CD4-positive, alpha-beta T cell treated with Interleukin-6 at 100 ng/mL for 8 hours (primary cell): ENCODE measurements around the gene VAX1.
"Not testable (repeated sequence)": the region's sequence is repeated elsewhere in the genome, so short reads cannot be mapped to it uniquely, and the experiment has no call there.

ENCODE experiments used
- DNase-seq: peaks from one replicate; pipeline ENCODE4 v3.0.0-alpha.2; 2020; ENCODE audit warnings: mixed read lengths, low spot score

VAX1 gene, protein sequence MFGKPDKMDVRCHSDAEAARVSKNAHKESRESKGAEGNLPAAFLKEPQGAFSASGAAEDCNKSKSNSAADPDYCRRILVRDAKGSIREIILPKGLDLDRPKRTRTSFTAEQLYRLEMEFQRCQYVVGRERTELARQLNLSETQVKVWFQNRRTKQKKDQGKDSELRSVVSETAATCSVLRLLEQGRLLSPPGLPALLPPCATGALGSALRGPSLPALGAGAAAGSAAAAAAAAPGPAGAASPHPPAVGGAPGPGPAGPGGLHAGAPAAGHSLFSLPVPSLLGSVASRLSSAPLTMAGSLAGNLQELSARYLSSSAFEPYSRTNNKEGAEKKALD

DNA sequence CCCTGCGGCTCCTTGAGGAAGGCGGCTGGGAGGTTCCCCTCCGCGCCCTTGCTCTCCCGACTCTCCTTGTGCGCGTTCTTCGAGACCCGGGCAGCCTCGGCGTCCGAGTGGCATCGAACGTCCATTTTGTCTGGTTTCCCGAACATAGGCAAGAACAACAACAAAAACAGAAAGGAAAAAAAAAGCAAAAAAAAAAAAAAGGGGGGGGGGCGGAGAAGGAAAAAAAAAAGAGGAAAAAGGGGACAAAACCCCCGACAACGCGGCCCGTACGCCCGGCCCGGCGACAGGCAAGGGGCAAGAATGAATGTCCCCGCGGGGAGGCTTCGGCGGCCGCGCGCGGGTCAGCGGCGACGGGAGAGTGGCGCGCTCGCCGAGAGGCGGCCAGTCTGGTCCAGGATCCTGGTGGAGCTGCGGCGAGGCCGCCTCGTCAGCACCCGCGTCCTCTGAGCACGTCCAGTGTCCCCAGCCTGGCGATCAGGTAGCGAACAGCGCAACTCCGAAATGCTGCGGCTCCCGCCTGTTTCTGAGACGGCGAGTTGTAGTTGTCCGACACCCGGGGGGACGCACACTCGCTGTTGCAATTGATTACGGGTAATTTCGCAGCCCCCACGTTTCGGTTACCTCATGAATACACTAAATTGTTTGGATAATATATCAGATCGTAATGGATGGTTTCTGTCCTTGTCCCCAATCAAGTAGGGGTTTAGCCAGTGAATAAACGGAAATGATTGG lies at the start of gene VAX1:
Gene VAX1 (minus strand): TSS at position 360 of the 732 bp plus-strand sequence. CDS start 214 bp downstream, at position 146.
- DNase-seq, result no peak

DNA sequence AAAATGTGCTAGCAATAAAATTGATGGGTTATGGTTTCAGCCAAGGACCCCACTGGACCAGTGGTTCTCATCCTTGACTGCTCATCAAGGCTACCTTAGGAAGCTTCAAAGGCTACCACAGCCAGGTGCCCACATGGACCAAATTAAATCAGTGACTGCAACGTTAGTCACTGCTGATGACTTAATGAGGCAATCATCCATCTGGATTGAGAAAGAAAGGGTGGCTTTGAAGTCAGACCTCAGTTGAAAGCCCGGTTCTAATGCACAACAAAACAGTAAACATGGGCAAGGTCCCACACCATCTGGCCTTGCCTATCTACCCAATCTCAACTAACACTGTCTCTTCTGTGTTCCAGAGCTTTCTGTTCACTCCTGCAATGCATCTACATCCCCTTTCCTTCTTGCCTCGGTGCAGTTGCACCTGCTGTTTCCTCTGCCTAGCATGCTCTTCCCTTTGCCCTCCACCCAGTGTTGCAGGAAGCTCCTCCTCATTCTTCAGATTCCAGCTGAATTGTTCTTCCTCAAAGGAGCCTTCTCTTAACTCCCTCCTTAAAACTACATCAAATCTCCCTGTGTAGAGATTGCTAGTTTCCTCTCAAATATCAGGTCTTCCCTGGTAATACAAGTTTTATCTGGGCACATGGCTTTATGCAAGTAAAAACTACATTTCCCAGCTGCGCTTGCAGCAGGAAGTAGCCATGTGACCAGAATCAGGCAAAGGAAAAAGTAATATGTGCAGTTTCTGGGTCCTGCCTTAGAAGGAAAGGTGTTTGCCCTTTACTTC lies 49.0 kb upstream of the VAX1 start:
- no peak for DNase-seq

DNA sequence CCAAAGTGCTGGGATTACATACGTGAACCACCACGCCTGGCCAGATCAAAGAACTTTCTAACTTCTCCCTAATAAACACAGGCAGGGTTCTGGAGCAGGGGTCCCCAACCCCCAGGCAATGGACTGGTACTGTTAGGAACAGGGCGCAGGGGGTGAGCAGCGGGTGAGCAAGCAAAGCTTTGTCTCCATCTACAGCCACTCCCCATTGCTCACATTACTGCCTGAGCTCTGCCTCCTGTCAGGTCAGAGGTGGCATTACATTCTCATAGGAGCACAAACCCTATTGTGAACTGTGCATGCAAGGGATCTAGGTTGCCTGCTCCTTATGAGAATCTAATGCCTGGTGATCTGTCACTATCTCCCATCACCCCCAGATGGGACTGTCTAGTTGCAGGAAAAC lies 47.7 kb upstream of the VAX1 start:
- not testable (repeated sequence) for DNase-seq

DNA sequence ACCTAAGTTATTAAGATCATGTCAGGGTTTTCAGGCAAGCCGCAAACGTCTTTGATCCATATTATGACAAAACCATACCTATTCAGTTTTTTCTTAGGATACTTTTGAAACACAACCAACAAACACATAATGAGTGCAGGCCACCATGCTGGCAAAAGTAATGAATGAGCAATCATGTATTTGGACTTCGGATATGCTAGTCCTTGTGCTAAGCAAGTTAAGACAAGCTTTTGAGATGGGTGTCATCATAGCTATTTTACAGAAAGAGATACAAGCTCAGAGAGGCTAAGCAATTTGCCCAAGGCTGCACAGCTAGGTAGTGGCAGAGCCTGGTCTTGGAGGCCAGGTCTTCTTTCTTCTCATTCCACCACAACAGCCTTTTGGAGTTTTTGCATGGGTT lies 46.8 kb upstream of the VAX1 start:
- no peak for DNase-seq

DNA sequence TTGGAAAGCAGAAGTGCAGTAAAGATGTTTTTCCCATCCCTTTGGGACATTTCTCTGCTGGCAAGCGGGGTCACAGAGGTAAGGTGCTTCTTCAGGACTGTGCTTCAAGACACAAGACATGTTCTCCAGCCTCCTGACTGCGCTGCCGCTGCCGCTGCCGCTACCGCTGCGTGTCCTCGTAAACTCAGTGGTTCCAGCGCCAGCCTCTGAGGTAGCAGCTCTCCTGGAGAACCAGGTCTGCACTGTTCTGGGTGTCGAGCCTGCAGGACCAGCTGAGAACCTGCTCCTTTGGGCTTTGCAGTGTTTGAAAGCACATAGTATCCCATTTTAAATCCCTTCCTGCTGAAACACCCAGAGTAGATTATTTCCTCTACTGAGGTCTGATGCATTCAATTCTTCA lies 46.2 kb upstream of the VAX1 start:
- DNase-seq, result no peak

DNA sequence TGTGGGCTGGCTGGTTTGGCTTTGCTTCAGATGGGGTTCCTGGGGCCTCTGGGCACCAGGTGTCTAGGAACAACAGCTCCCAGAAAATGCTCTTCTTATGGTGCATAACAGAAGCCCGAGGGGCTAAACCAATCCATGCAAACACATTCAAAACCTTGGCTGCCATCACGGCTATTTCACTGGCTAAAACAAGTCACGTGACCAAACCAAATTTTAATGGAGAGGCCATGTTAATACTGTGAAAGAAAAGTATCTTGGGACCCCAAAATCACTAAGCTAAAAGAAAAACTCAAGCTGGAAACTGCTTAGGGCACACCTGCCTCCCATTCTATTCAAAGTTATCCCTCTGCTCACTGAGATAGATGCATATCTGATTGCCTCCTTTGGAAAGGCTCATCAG lies 40.1 kb upstream of the VAX1 start:
- no peak for DNase-seq

DNA sequence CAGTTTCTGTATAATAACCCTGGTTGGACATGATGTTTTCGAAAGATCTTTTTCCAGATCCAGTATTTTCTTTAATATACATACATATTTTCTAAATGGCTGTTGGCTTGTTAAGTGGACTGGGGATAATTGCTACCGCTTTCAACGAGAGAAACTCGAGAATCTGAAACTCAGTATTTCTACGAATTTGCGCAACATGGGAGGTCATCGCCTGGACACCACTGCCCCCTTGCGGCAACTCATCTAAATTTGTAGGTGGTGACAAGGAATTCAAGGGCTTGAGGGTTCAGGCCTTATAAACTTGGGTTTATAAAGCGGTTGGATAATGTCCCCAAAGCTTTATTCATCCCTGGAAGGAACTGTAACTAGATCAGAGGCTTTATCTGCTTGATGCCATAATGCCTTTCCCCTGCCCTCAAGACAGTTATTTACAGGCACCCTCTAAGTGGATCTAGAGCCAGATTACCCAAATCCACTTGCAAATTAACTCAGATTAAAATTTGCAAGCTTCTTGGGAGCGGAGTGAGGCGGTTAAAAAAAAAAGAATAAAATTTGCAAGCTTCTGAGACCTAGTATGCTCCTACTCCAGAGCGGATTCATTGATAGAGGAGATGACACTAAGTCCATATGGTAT lies 37.9 kb upstream of the VAX1 start:
- DNase-seq, result peak; percentile 65

DNA sequence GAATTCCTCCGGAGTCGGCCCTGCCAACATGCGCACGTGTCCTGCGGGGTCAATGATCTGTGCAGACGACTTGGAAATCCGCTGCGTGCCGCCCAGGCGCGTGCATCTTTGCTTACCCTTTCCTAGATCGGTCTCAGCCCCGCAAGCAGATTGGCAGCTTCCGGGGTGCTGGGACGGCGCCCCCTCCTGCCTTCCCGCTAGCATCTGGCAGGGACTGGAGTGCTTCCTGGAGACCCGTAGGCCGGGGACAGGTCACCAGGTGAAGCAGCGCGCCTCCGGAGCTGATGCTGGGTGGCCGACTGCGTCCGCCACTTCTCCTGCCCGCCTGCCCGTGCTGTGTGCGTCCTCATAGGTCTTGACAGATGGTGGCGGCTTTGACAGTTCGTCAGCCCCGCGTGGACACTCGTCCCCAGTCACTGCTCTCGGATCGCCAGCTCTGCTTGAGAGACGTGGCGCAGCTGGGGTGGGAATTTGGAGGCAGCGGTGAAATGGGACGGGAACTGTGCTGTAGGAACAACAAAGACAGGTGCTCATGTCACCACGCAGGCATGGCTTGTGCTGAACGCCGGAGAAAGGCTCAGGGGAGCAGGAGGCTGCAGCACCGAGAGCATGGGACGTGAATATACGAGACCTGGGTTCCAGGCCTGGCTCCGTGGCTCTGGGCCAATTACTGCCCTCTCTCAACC lies 37.3 kb upstream of the VAX1 start:
- no peak for DNase-seq

DNA sequence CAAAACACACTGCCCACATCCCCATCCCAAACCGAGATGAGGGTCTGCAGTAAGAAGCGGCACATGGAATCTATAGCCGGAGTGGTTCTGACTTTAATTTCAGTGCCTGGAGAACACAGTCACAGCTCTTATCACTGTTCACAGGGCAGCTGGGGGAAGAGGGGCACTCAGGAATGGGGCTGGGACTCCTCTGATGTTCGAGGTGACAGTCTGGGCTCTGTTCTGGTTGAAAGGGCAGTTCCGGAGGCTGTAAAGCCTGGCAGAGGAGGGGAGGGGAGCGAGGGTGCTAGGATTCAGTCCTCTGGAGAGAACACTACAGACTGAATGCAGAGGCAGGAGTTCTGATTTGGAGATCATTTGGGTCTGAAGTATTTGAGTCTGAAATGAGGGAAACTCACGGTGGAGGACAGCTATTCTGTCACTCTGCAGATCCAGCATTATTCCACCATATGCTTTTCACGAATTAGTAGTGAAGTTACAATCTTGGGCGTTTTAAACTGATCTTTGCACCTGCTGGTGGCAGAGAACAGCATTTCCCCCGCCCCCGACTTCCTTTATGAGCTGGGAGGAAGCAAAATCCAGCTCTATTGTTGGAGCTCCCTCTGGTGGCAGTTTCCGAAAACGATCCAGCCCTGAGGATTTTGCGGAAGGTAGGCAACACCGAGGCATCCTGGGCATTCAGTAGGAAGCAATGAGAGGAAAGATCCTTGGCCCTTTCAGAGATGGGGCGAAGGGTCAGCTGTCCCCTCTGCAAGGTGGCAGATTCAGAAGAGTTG lies 36.6 kb upstream of the VAX1 start:
- DNase-seq, result peak; percentile 78

DNA sequence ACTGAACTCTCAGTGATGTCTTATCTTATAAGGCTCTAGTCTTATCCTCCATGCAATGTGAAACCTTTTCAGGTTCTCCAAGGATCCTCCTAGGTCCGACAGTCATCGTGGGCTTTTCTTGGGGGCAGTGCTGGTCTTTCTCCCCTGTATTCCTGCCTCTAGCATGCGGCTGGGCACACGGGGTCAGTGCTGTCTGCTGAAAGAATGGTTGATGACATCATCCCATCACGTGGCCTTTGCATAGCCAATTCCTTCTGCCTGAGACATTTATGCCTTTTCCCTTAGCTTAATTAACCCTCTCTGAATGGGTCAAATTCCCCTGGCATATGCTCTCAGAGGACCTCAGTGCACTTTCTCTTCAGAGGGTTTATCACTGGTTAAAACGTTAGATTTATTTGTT lies 32.2 kb upstream of the VAX1 start:
- no peak for DNase-seq

DNA sequence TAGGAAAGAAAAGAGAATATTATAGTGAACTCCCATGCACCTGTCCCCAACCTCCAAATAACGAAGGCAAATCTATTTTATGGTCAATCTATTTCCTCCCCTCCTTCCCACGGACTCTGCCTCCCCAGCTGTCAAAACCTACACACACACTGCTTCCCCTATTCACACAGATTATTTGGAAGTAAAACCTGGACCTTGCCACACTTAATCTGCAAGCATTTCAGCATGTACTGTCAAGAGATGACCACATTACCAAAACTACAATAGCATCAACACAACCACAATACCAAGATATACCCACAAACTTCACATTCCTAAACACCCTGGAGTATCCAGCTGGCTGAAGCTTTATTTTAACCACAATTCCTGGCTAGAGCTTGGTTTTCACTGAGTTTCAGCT lies 31.4 kb upstream of the VAX1 start:
- no peak for DNase-seq

DNA sequence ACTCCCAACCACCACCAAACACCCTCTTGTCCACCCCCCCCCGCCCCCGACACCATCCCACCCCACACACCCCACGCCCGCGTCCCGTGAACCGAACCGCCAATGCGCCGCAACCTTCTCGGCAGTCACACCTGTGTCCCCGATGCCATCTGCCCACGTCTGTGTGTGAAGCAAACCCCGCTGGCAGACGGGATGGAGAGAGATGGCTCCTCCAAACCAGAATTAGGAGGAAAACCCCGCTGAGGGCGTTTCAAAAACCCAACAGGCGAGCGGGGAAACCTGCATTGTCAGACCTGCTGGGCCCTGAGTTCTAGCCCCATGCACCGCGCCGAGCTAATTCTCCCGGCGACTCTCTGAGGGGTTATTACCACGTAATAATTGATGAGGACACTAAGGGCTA lies 30.7 kb upstream of the VAX1 start:
- DNase-seq, result no peak

DNA sequence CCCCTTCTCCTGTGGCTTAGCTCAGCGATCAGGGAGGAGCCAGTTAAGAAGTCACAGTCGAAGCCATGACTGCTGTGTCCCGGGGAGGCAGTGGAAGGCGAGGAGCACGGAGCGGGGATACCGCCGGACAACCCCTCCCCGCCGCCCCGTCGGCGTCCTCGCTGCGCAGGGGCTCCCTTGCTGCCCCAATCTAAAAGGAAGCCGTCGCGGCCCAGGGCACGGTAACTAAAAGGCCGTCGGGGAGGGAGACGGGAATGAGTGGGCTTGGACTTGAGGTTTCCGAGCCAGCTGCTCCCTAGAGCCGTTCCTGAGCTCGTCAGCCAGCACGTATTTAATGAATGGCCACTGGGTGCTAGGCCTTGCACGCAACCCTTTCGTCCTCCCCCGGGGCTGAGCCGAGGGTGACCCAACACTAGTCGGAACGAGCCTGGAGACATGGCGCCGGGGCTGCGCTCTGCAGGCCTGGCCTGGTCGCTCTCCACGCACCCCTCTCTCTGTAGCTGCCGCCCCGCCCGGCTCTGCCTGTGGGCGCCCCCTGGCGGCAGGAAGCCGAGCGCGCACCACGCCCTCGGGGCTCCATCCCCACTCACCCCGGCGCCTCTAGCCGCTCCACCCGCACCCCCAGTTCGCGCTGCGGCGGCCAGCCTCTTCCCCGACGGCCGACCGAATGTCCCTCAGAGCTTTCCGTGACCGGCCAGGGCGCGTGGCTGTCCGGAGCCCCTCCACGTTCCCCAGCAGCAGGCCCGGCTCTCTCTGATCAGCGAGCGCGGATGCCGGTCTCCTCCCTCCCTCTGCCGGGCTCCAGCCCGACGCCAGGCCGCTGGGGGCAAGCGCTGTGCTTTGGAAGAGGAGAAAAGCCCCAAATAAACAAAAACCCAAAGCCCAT lies 30.0 kb upstream of the VAX1 start:
- DNase-seq, result peak; percentile 63

DNA sequence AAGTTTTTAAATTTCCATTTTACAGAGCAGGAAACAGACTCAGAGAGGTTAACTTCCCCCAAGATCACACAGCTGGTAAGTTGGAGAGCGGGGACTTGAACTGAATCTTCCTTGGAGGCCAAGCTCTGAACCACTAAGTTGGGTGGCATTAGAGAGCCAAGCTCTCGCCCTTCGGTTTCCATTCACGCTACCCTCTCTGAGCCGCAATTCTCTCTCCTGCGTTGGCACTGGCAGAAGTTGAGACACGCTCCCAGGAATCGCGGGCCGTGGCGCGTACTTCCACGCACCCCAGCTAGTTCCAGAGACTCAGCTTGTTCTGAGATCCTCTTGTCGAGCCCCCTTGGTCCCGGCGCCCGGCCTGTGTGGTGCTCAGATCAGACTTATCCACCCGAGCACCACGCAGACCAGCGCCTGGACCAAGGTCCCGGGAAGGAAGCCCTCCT lies 29.3 kb upstream of the VAX1 start:
- DNase-seq, result no peak

DNA sequence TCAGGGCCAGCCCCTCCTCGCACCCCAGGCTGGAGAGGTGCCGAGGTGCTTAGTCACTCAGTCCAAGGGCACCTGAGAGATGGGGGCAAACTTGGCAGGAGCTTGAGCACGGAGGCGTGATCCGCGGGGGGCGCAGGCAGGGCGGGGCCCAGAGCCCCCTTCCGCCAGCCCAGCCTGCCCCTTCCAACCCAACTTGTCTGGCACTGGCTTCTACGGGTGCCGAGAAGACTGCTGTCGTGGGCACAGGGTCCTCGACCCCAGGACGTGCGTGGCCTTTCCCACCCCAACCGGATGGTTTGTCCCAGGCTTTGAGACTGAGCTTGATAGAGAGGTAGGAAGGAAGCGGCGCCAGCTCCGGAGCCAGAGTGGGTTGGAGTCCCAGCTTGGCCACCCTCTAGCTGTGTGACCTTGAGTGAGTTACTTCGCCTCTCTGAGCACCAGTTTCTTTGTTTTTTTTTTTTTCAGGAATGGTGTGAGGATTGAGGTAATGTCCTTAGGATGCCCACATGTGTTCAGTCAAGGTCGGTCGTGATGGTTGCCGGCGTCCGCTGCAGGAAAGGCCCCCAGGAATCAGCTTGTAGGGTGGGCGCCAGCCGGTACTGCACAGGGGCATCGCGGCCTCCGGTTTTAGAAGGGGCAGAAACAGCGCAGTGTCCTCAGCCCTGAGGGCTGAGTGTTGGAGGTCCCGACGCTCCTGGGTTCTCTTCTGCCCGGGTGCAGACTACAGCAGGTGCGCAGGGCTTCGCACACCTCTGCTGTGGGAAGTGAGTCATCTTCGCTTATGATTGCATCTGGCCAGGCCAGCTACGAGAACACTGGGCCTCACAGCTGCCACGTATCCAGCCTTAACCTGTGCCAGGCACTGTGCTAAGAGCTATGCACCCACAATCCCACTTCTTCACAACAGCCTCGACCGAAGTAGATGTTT lies 28.6 kb upstream of the VAX1 start:
- no peak for DNase-seq

DNA sequence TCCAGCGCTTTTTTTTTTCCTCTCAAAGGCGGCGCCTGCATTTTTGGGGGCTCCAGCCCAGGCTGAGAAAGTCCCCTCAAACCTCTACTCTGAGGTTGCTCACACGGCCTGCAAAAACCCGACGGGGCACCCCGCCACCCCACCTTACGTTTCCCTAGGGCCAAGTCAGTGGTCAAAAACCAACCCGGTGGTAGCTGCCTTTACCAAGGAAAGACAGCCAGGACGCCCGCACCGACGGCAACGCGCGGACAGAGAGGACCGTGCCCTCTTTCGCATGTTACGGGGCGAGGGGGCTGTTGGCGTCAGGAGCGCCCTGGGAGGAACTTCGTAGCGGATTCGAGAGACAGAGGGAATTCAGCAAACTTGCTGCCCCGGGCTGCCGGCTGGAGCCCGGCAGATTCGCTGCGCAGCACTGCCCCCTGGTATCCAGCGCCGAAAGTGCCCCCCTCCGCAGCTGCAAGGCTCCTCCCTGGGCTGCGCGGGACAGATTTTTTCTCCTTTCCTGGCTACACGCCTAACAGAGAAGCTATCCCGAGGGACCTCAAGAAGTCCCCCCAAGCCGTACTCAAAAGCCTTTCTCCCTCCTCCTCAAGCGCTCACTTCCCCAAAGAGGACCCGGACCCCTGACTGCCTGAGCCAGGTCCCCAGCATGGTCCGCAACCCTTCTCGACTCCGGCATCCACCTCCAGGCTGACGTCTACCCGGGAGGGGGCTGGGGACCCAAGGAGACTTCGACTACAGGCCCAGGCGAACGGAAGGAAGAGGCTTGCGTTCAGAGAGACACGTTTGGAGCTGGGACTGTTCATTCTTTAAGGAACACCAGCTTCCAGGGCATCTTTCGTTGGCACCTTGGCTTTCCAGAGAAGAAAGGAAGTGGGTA lies 27.7 kb upstream of the VAX1 start:
- DNase-seq, result no peak

DNA sequence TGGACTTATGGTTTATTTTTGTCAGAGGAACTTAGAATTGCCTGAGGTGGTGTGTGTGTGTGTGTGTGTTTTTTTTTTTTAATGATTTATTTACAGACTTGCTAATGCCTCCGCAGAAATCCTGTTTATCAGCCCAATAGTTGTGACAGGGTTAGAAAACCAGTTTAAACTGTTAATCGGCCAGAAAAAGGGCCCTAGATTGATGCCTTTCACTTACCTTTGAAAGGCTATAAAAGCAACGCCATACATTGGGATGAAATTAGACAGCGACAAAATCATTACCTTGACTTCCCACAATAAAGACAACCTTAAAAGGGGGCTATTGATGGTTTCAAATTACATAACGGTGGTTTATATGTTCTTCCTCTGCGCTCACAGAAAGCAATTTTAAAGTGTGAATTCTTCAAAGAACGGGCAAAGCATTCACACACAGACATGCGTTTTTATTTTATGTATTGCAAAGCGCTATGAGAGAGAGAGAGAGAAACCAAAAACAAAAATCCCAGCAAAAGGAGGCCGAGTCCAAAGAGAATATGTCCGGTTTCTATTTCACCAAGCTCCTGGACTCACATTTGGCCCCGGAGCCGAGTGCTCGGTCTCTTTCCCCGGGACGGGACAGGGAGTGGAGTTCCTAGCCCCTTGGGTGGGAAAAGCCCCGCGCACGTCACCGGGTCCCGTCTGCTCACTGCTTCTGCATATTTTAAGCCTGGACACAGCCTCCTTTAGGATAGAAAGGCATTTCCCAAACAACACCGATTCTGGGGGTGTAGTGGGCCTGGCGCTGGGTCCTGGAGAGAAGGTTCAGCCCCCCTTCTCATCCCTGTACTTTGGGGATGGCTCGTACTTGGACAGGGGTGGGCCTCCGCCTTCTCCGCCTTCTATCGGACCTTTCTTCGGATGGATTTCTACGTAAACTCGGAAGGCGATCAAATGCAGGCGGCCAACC lies 26.8 kb upstream of the VAX1 start:
- no peak for DNase-seq
